NT2/D1 (cell line): ENCODE results near the gene SOCS6.

Source experiments
- SUZ12 ChIP-seq: IDR thresholded peaks from 2 replicates; pipeline ENCODE4 v1.6.1; 2011; ENCODE audit not compliant: insufficient read length, insufficient read depth; ENCODE audit errors: extremely low read depth
- YY1 ChIP-seq: IDR thresholded peaks from 2 replicates; pipeline ENCODE4 v1.6.1; 2011; ENCODE audit not compliant: insufficient read length, insufficient read depth
- ZNF274 ChIP-seq: IDR thresholded peaks from 2 replicates; pipeline ENCODE4 v1.6.1; 2011; ENCODE audit warnings: mild to moderate bottlenecking, low read depth, low read length

- TF ChIP-seq SUZ12 (no peak), YY1 (no peak), ZNF274 (no peak)
These were observed 7.4 kb downstream of the SOCS6 start for GRCh38 chr18:70296289-70296688.
